DND-41 (cell line): Measurements from ENCODE around the gene IGLL5.

ENCODE experiments used
- EZH2 ChIP-seq: IDR thresholded peaks from 3 replicates; pipeline ENCODE4 v1.6.1; 2012; ENCODE audit warnings: borderline replicate concordance, low read depth, mild to moderate bottlenecking, moderate library complexity, low read length, inconsistent platforms; ENCODE audit not compliant: severe bottlenecking
- TF ChIP-seq, protein P1 (sequence below): IDR thresholded peaks from 2 replicates; pipeline ENCODE4 v1.5.1; 2012; ENCODE audit warnings: borderline replicate concordance, low read length, moderate library complexity, mild to moderate bottlenecking; ENCODE audit not compliant: poor library complexity, severe bottlenecking; ENCODE audit errors: extremely low read depth

DNA sequence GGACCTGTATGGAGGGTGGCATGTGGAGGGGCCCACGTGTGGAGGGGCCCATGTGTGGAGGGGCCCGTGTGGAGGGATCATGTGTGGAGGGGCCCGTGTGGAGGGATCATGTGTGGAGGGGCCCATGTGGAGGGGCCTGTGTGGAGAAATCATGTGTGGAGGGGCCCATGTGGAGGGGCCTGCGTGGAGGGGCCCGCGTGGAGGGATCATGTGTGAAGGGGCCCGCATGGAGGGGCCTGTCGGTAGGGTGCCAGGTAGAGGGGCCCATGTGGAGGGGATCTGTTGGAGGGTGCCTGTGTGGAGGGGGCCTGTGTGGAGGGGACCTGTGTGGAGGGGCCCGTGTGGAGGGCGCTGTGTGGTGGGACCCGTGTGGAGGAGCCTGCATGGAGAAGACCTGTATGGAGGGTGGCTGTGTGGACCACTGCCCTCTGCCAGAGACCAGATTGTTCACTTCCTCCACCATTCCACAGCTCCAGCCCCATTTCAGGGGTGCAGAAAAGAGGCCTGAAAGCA is 47.0 kb downstream of the IGLL5 start:
- TF ChIP-seq, protein P1, sequence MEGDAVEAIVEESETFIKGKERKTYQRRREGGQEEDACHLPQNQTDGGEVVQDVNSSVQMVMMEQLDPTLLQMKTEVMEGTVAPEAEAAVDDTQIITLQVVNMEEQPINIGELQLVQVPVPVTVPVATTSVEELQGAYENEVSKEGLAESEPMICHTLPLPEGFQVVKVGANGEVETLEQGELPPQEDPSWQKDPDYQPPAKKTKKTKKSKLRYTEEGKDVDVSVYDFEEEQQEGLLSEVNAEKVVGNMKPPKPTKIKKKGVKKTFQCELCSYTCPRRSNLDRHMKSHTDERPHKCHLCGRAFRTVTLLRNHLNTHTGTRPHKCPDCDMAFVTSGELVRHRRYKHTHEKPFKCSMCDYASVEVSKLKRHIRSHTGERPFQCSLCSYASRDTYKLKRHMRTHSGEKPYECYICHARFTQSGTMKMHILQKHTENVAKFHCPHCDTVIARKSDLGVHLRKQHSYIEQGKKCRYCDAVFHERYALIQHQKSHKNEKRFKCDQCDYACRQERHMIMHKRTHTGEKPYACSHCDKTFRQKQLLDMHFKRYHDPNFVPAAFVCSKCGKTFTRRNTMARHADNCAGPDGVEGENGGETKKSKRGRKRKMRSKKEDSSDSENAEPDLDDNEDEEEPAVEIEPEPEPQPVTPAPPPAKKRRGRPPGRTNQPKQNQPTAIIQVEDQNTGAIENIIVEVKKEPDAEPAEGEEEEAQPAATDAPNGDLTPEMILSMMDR = no peak
- TF ChIP-seq EZH2 = no peak
